B cell (primary cell): Measurements from ENCODE around the gene STEAP1.
A peak's percentile ranks its signal among the peaks of the same experiment; 100 is the strongest.
"Not testable (repeated sequence)": the region's sequence is repeated elsewhere in the genome, so short reads cannot be mapped to it uniquely, and the experiment has no call there.

Experiments
- CTCF ChIP-seq: fragments of 200-600 bp; IDR thresholded peaks from one replicate; pipeline ENCODE4 v1.8.0; 2022; ENCODE audit warnings: antibody characterized with exemption, mild to moderate bottlenecking
- EZH2 ChIP-seq: IDR thresholded peaks from 2 replicates; pipeline ENCODE4 v1.6.1; 2012; ENCODE audit warnings: borderline replicate concordance, low read depth, mild to moderate bottlenecking, moderate library complexity, low read length; ENCODE audit not compliant: insufficient read depth, poor library complexity, severe bottlenecking

DNA sequence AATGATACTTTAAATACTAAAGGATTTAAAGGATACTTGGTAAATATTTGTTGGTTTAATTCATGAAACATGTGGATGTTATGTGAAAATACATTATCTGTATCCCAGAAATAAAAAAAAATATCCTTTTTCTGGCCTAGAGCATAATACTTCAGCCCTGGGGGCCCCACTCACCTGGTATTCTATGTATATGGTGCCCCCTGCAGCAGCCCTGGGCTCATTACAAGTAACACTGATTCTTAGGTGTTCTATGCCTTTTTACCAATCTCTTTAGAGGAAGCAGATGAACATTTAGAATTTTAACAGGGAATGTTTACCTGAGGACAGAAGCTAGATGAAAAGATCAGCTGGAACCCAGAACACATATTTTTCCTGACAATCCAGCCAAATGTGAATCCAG lies 4.8 kb upstream of the STEAP1 start:
- TF ChIP-seq CTCF: peak; percentile 32
- not testable (repeated sequence) for TF ChIP-seq EZH2
